Measurements from ENCODE around the gene SPARC.

SPARC gene

GRCh38 chr5:151676719-151677118 is 10.0 kb downstream of the SPARC start:
- no peak for DNase-seq

GRCh38 chr5:151676314-151676712 is 10.4 kb downstream of the SPARC start:
- no peak for DNase-seq

- no peak for DNase-seq
Measured at GRCh38 chr5:151675611-151676313, 11.0 kb downstream of the SPARC start.

GRCh38 chr5:151674626-151675610 is 11.8 kb downstream of the SPARC start:
- no peak for DNase-seq

- no peak for DNase-seq
Measured at GRCh38 chr5:151673421-151673820, 13.3 kb downstream of the SPARC start.

GRCh38 chr5:151672516-151672915 is 14.2 kb downstream of the SPARC start:
- no peak for DNase-seq

GRCh38 chr5:151671950-151672349 is 14.8 kb downstream of the SPARC start:
- DNase-seq: no peak

GRCh38 chr5:151670953-151671636 is 15.6 kb downstream of the SPARC start:
- peak; percentile 15 for DNase-seq

- DNase-seq: no peak
Measured at GRCh38 chr5:151670083-151670686, 16.5 kb downstream of the SPARC start.

GRCh38 chr5:151667083-151667482 is 19.6 kb downstream of the SPARC start:
- no peak for DNase-seq

GRCh38 chr5:151665613-151666012 is 21.1 kb downstream of the SPARC start:
- DNase-seq: no peak

- no peak for DNase-seq
Measured at GRCh38 chr5:151664694-151665585, 21.8 kb downstream of the SPARC start.

GRCh38 chr5:151663617-151664293 is 23.0 kb downstream of the SPARC start:
- peak; percentile 58 for DNase-seq

GRCh38 chr5:151662805-151663204 is 23.9 kb downstream of the SPARC start:
- no peak for DNase-seq

GRCh38 chr5:151661968-151662732 is 24.6 kb downstream of the SPARC start:
- DNase-seq: no peak

GRCh38 chr5:151660616-151661495 is 25.9 kb downstream of the SPARC start:
- DNase-seq: no peak

GRCh38 chr5:151659001-151659754 is 27.5 kb downstream of the SPARC start:
- peak; percentile 88 for DNase-seq

GRCh38 chr5:151657114-151657513 is 29.6 kb downstream of the SPARC start:
- DNase-seq: no peak

- no peak for DNase-seq
Measured at GRCh38 chr5:151656311-151656710, 30.4 kb downstream of the SPARC start.
